ENCODE data around the gene DGCR8.

DNA sequence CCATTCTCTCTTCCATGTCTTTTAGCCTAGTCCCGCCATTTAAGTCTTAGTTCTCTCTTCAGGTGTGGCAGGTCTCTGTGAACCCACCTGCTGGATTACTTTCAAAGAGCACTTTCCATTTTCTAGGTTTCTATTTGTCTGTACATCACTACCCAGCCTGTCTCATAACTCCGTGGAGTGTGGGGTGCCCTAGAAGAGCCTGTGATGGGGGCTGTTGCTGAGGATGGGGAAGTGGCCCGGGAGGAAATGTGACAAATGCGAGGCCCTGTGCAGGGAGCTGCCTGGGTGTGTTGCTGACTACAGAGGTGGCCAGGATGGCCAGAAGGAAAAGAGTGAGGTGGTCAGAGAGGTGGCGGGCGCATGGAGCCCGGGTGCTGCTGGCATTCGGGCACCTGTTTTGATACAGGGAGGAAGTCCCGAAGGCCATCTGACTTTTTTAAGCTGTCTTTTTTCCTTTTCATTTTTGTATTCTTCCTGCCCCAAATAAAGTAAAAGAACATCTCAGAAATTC lies 10.7 kb downstream of the DGCR8 start:
- TF ChIP-seq, protein P1, sequence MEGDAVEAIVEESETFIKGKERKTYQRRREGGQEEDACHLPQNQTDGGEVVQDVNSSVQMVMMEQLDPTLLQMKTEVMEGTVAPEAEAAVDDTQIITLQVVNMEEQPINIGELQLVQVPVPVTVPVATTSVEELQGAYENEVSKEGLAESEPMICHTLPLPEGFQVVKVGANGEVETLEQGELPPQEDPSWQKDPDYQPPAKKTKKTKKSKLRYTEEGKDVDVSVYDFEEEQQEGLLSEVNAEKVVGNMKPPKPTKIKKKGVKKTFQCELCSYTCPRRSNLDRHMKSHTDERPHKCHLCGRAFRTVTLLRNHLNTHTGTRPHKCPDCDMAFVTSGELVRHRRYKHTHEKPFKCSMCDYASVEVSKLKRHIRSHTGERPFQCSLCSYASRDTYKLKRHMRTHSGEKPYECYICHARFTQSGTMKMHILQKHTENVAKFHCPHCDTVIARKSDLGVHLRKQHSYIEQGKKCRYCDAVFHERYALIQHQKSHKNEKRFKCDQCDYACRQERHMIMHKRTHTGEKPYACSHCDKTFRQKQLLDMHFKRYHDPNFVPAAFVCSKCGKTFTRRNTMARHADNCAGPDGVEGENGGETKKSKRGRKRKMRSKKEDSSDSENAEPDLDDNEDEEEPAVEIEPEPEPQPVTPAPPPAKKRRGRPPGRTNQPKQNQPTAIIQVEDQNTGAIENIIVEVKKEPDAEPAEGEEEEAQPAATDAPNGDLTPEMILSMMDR (IDR thresholded peaks at IDR 0.05): no peak
- TF ChIP-seq POLR2A (IDR thresholded peaks at IDR 0.05): no peak
